ENCODE results near the gene KCNQ5. TPM values are rescaled to one million over a fixed set of nuclear protein-coding genes. Genes with fewer than 3 reads are reported as not detected.

KCNQ5 gene
- total RNA-seq, 4 donors from 2014 or later = 0.30 to 0.57 (median 0.42) TPM; not detected in 1

DNA sequence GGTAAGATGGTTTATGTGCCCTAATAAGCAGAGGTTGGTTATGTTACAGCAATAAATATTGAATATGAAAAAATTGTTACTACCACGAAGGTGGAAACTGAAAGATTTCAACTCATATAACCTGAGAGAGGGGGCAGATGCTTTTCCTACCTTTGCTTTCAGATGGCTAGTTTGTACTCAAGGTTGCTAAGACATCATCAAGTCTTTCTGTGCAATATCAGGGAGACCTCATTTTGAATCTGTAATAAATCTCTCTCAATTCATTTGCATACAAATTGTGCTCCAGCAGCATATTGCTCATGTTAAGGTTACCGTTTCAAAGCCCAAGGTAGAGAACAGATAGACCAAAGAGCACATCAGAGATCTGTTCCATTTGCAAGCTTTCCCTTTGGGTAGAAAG lies 383.0 kb downstream of the KCNQ5 start:
- H3K4me3 ChIP-seq = no peak overlapping the region
- no peak for DNase-seq (ENCODE audit: low spot score in 2 of 2)
- H3K27ac ChIP-seq = no peak overlapping the region
- no peaks in the 10 kb centered on the region for H3K36me3 ChIP-seq
- no peaks in the 10 kb centered on the region for H3K27me3 ChIP-seq
- no peaks in the 10 kb centered on the region for H3K9me3 ChIP-seq
- no peaks in the 10 kb centered on the region for H3K4me1 ChIP-seq
- TF ChIP-seq, protein P1, sequence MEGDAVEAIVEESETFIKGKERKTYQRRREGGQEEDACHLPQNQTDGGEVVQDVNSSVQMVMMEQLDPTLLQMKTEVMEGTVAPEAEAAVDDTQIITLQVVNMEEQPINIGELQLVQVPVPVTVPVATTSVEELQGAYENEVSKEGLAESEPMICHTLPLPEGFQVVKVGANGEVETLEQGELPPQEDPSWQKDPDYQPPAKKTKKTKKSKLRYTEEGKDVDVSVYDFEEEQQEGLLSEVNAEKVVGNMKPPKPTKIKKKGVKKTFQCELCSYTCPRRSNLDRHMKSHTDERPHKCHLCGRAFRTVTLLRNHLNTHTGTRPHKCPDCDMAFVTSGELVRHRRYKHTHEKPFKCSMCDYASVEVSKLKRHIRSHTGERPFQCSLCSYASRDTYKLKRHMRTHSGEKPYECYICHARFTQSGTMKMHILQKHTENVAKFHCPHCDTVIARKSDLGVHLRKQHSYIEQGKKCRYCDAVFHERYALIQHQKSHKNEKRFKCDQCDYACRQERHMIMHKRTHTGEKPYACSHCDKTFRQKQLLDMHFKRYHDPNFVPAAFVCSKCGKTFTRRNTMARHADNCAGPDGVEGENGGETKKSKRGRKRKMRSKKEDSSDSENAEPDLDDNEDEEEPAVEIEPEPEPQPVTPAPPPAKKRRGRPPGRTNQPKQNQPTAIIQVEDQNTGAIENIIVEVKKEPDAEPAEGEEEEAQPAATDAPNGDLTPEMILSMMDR (IDR thresholded peaks at IDR 0.05) = no peak
- TF ChIP-seq EP300 (IDR thresholded peaks at IDR 0.05) = no peak
- TF ChIP-seq POLR2AphosphoS5 (IDR thresholded peaks at IDR 0.05) = no peak
- no peak for TF ChIP-seq POLR2A (IDR thresholded peaks at IDR 0.05)
- WGBS = 68% methylated on average over 2 of the region's 2 CpGs

GRCh38 chr6:73006146-73006545 lies 384.3 kb downstream of the KCNQ5 start:
- H3K27ac ChIP-seq = no peak overlapping the region
- no peak for TF ChIP-seq EP300 (IDR thresholded peaks at IDR 0.05)
- TF ChIP-seq POLR2A (IDR thresholded peaks at IDR 0.05) = no peak
- no peaks in the 10 kb centered on the region for H3K9me3 ChIP-seq
- no peak overlapping the region for H3K4me3 ChIP-seq
- DNase-seq (ENCODE audit: low spot score in 2 of 2) = no peak
- no peaks in the 10 kb centered on the region for H3K4me1 ChIP-seq
- H3K36me3 ChIP-seq = no peaks in the 10 kb centered on the region
- 68% methylated on average over 2 of the region's 2 CpGs for WGBS
- H3K27me3 ChIP-seq = no peaks in the 10 kb centered on the region

- TF ChIP-seq, protein P1 (IDR thresholded peaks at IDR 0.05) = no peak
- TF ChIP-seq POLR2A (IDR thresholded peaks at IDR 0.05) = no peak
- TF ChIP-seq POLR2AphosphoS5 (IDR thresholded peaks at IDR 0.05) = no peak
- no peak for TF ChIP-seq EP300 (IDR thresholded peaks at IDR 0.05)
- Histone ChIP-seq H3K36me3 (no peaks in the 10 kb centered on the region), H3K27me3 (no peaks in the 10 kb centered on the region), H3K4me3 (no peak overlapping the region), H3K27ac (no peak overlapping the region), H3K4me1 (no peaks in the 10 kb centered on the region), H3K9me3 (no peaks in the 10 kb centered on the region)
- no peak for DNase-seq (ENCODE audit: low spot score in 2 of 2)
- WGBS = 64% methylated on average over 3 of the region's 3 CpGs
Observed at GRCh38 chr6:73011945-73012344, 390.1 kb downstream of the KCNQ5 start.

- H3K4me3 ChIP-seq = no peak overlapping the region
- DNase-seq (ENCODE audit: low spot score in 2 of 2) = no peak
- no peaks in the 10 kb centered on the region for H3K4me1 ChIP-seq
- no peaks in the 10 kb centered on the region for H3K36me3 ChIP-seq
- TF ChIP-seq, protein P1 (IDR thresholded peaks at IDR 0.05) = no peak
- TF ChIP-seq POLR2AphosphoS5 (IDR thresholded peaks at IDR 0.05) (no peak), POLR2A (IDR thresholded peaks at IDR 0.05) (no peak), EP300 (IDR thresholded peaks at IDR 0.05) (no peak)
- 29% methylated on average over 2 of the region's 2 CpGs for WGBS
- no peaks in the 10 kb centered on the region for H3K9me3 ChIP-seq
- H3K27me3 ChIP-seq = no peaks in the 10 kb centered on the region
- H3K27ac ChIP-seq = no peak overlapping the region
Observed at GRCh38 chr6:73017476-73017875, 395.6 kb downstream of the KCNQ5 start.

GRCh38 chr6:73024598-73024997 lies 402.7 kb downstream of the KCNQ5 start:
- DNase-seq (ENCODE audit: low spot score in 2 of 2) = no peak
- Histone ChIP-seq H3K4me3 (no peak overlapping the region), H3K36me3 (no peaks in the 10 kb centered on the region), H3K27me3 (no peaks in the 10 kb centered on the region), H3K4me1 (no peaks in the 10 kb centered on the region), H3K9me3 (no peaks in the 10 kb centered on the region), H3K27ac (no peak overlapping the region)
- WGBS = 62% methylated on average over 1 of the region's 1 CpG
- TF ChIP-seq, protein P1 (IDR thresholded peaks at IDR 0.05) = no peak
- no peak for TF ChIP-seq EP300 (IDR thresholded peaks at IDR 0.05)
- no peak for TF ChIP-seq POLR2AphosphoS5 (IDR thresholded peaks at IDR 0.05)
- TF ChIP-seq POLR2A (IDR thresholded peaks at IDR 0.05) = no peak

- H3K4me1 ChIP-seq = no peaks in the 10 kb centered on the region
- no peaks in the 10 kb centered on the region for H3K36me3 ChIP-seq
- DNase-seq (ENCODE audit: low spot score in 2 of 2) = no peak
- no peak for TF ChIP-seq EP300 (IDR thresholded peaks at IDR 0.05)
- TF ChIP-seq POLR2AphosphoS5 (IDR thresholded peaks at IDR 0.05) = no peak
- TF ChIP-seq, protein P1 (IDR thresholded peaks at IDR 0.05) = no peak
- no peak for TF ChIP-seq POLR2A (IDR thresholded peaks at IDR 0.05)
- no peak overlapping the region for H3K4me3 ChIP-seq
- H3K27ac ChIP-seq = no peak overlapping the region
- H3K9me3 ChIP-seq = no peaks in the 10 kb centered on the region
- no peaks in the 10 kb centered on the region for H3K27me3 ChIP-seq
Observed at GRCh38 chr6:73027691-73028090, 405.8 kb downstream of the KCNQ5 start.

All from suprapubic skin (tissue), 4 donors.